Endothelial cell of umbilical vein (primary cell): Measurements from ENCODE around the gene BSDC1. TPM values are rescaled to one million over a fixed set of nuclear protein-coding genes. Genes with fewer than 3 reads are reported as not detected.

ENCODE experiments used
- BruUV-seq: library from RNA; stranded (reverse); fragments of 400-500 nt; replicated peaks from 2 replicates; lab custom pipeline; 2021; lab: Mats Ljungman, UMichigan
- CTCF ChIA-PET: fragments of 300-600, 350-600 bp; sonication (Branson Sonifier 250); formaldehyde crosslinking; loops from one replicate; lab custom pipeline; 2021; ENCODE audit warnings: antibody characterized with exemption, inconsistent platforms; lab: Charles Lee
- POLR2A ChIA-PET: fragments of 300-600, 350-600 bp; sonication (Branson Sonifier 250); formaldehyde crosslinking; loops from one replicate; lab custom pipeline; 2021; ENCODE audit warnings: antibody characterized with exemption, inconsistent platforms; lab: Charles Lee
- DNase-seq: peaks from one replicate; pipeline ENCODE4 v3.0.0-alpha.2; 2011; ENCODE audit warnings: low read depth, low spot score
- FAIRE-seq: peaks from 2 replicates; lab custom pipeline; 2011; peaks lifted over from hg19 to GRCh38; lab: Jason Lieb, UNC
- H2AFZ ChIP-seq: 2 replicates; pipeline ENCODE4 v1.6.0; 2012; ENCODE audit warnings: low read depth, low read length, control low read depth, inconsistent platforms
- H3K27ac ChIP-seq: 2 replicates; pipeline ENCODE4 v1.5.1; 2011; ENCODE audit warnings: low read depth, mild to moderate bottlenecking, control low read depth, low read length, moderate library complexity; ENCODE audit not compliant: insufficient read depth
- H3K27me3 ChIP-seq, 2 experiments: 2 replicates each; pipeline versions ENCODE4 v1.6.0 to v1.6.1; 2011; ENCODE audit warnings: low read length in 2 of 2, mixed read lengths in 1 of 2; ENCODE audit not compliant: control insufficient read depth in 2 of 2, insufficient read depth in 2 of 2
- H3K36me3 ChIP-seq, 2 experiments: 2 replicates in 1 of 2; 3 replicates in 1 of 2; pipeline ENCODE4 v1.5.1; 2011; ENCODE audit warnings: low read length in 2 of 2, mild to moderate bottlenecking in 1 of 2, moderate library complexity in 1 of 2; ENCODE audit not compliant: control insufficient read depth in 2 of 2, insufficient read depth in 2 of 2; ENCODE audit errors: extremely low read depth in 1 of 2
- H3K4me1 ChIP-seq: 3 replicates; pipeline ENCODE4 v1.5.1; 2011; ENCODE audit warnings: mild to moderate bottlenecking, low read length; ENCODE audit not compliant: control insufficient read depth, insufficient read depth; ENCODE audit errors: extremely low read depth
- H3K4me2 ChIP-seq: 2 replicates; pipeline ENCODE4 v1.6.1; 2011; ENCODE audit warnings: low read length, control low read depth, mixed read lengths; ENCODE audit not compliant: insufficient read depth
- H3K4me3 ChIP-seq, 3 experiments: fragments of 200-600 bp in 1 of 3; sonication (generic), shearing (Covaris generic) in 1 of 3; replicated peaks in 1 of 3; 2 replicates each; pipeline ENCODE4 v1.5.1; 2011 to 2016; ENCODE audit warnings: control low read depth in 3 of 3, low read length in 3 of 3, mild to moderate bottlenecking in 2 of 3, inconsistent platforms in 1 of 3, low read depth in 1 of 3, moderate library complexity in 1 of 3; ENCODE audit not compliant: insufficient read depth in 1 of 3
- H3K79me2 ChIP-seq: 2 replicates; pipeline ENCODE4 v1.6.0; 2012; ENCODE audit warnings: low read length, inconsistent platforms; ENCODE audit not compliant: control insufficient read depth, insufficient read depth
- H3K9ac ChIP-seq: replicated peaks from 2 replicates; pipeline ENCODE3; 2011; ENCODE audit warnings: low read length, control low read depth; ENCODE audit not compliant: insufficient read depth; ENCODE audit errors: extremely low read depth
- H3K9me1 ChIP-seq: replicated peaks from 3 replicates; pipeline ENCODE4 v1.6.0; 2011; ENCODE audit warnings: mild to moderate bottlenecking, low read length; ENCODE audit not compliant: control insufficient read depth, insufficient read depth; ENCODE audit errors: extremely low read depth
- H3K9me3 ChIP-seq: replicated peaks from 2 replicates; pipeline ENCODE4 v1.5.1; 2012; ENCODE audit warnings: low read length, inconsistent platforms; ENCODE audit not compliant: control insufficient read depth, insufficient read depth
- H4K20me1 ChIP-seq: replicated peaks from 2 replicates; pipeline ENCODE3; 2011; ENCODE audit warnings: mild to moderate bottlenecking, low read length; ENCODE audit not compliant: control insufficient read depth, insufficient read depth; ENCODE audit errors: extremely low read depth
- CTCF ChIP-seq, 2 donors: IDR thresholded peaks; 1 replicate in 1 of 2; 2 replicates in 1 of 2; pipeline ENCODE4 v1.5.1; 2011; ENCODE audit warnings: low read length in 2 of 2, mild to moderate bottlenecking in 2 of 2, moderate library complexity in 2 of 2, control low read depth in 1 of 2, inconsistent platforms in 1 of 2, low read depth in 1 of 2; ENCODE audit not compliant: insufficient read depth in 1 of 2; ENCODE audit errors: extremely low read depth in 1 of 2
- EZH2 ChIP-seq: IDR thresholded peaks from 2 replicates; pipeline ENCODE4 v1.6.1; 2012; ENCODE audit warnings: borderline replicate concordance, low read depth, mild to moderate bottlenecking, moderate library complexity, low read length, inconsistent platforms; ENCODE audit not compliant: severe bottlenecking
- FOS ChIP-seq: IDR thresholded peaks from 2 replicates; pipeline ENCODE4 v1.6.1; 2011; ENCODE audit warnings: mild to moderate bottlenecking, low read length, moderate library complexity, borderline replicate concordance; ENCODE audit not compliant: insufficient read depth
- GATA2 ChIP-seq: IDR thresholded peaks from 2 replicates; pipeline ENCODE4 v1.7.0; 2011; ENCODE audit warnings: low read depth, mild to moderate bottlenecking, moderate library complexity, mixed read lengths, low read length; ENCODE audit not compliant: insufficient read length, insufficient read depth
- JUN ChIP-seq: IDR thresholded peaks from 2 replicates; pipeline ENCODE4 v1.6.1; 2011; ENCODE audit warnings: borderline replicate concordance, low read depth; ENCODE audit not compliant: insufficient read length, insufficient read depth
- MAX ChIP-seq: IDR thresholded peaks from 2 replicates; pipeline ENCODE4 v1.6.1; 2011; ENCODE audit not compliant: insufficient read depth, insufficient read length
- MYC ChIP-seq: IDR thresholded peaks from one replicate; pipeline ENCODE4 v1.6.1; 2011; ENCODE audit warnings: mild to moderate bottlenecking, low read depth, low read length
- POLR2A ChIP-seq: IDR thresholded peaks from 2 replicates; pipeline ENCODE4 v1.6.1; 2012; ENCODE audit warnings: low read depth, mild to moderate bottlenecking, control low read depth, low read length
- POLR2AphosphoS5 ChIP-seq: IDR thresholded peaks from 2 replicates; pipeline ENCODE4 v1.6.1; 2012; ENCODE audit warnings: low read depth, mild to moderate bottlenecking, control low read depth, low read length, moderate library complexity; ENCODE audit not compliant: insufficient read depth
- dilution Hi-C: fragments of 300-500 bp; cut with MboI; formaldehyde crosslinking; loops from one replicate; pipeline ENCODE4 v1.15.0; 2019; ENCODE audit warnings: low sequenced_read_pairs; ENCODE audit not compliant: extremely low pct_ligation_motif_present
- intact Hi-C: fragments of 100-400 bp; cut with micrococcal nuclease; formaldehyde crosslinking; loops from one replicate; pipeline ENCODE4 v1.10.0; 2022
- polyA plus RNA-seq, 4 experiments: library from polyadenylated mRNA; depleted of rRNA in 3 of 4; stranded (reverse) in 3 of 4; unstranded in 1 of 4; fragments of >200 nt; gene quantifications; 2 replicates each; pipeline versions ENCODE4 v1.2.1 to v1.2.3, GENCODE V29; 2011 to 2012; ENCODE audit warnings: missing spikeins in 1 of 4
- total RNA-seq: library from RNA; stranded (reverse); gene quantifications from 2 replicates; pipeline ENCODE4 v1.2.3, GENCODE V29; 2021

Gene BSDC1
- total and polyA plus RNA-seq, 2 donors (not counting 3 experiments of a cell fraction or from before 2014, with no cell fraction given) = 44.3 to 64.6 TPM

GRCh38 chr1:32364836-32365235, 29.4 kb downstream of the BSDC1 start:
- no peaks in the 10 kb centered on the region for H3K27me3 ChIP-seq
- DNase-seq = no peak
- intact Hi-C loops = loop anchor here (5.0 kb wide), 1 partner anchor 148 kb away; no protein-coding TSS in a partner anchor
- TF ChIP-seq EZH2 (no peak), CTCF (IDR thresholded peaks at IDR 0.05; ENCODE audit: extremely low read depth in 1 of 2, insufficient read depth in 1 of 2, low read depth in 1 of 2, low read length in 2 of 2) (no peak), POLR2AphosphoS5 (no peak), JUN (no peak), FOS (no peak), GATA2 (no peak), POLR2A (no peak), MYC (no peak), MAX (no peak)
- BruUV-seq = no TSS peak
- no peak overlapping the region for H3K27ac ChIP-seq
- no peaks in the 10 kb centered on the region for H4K20me1 ChIP-seq
- H3K4me1 ChIP-seq = peaks cover 7% of the 10 kb centered on the region
- peaks cover 5 to 38% of the 10 kb centered on the region in 2 experiments for H3K36me3 ChIP-seq
- no peak overlapping the region for H2AFZ ChIP-seq
- H3K9ac ChIP-seq = no peak overlapping the region
- H3K9me3 ChIP-seq = no peaks in the 10 kb centered on the region
- dilution Hi-C loops = no loop called here
- CTCF ChIA-PET = interaction anchor here (1.3 to 1.6 kb wide), 3 partner anchors 10 to 117 kb away, joined by 4 read pairs; no protein-coding TSS in a partner anchor
- FAIRE-seq = no peak
- no peak overlapping the region for H3K4me3 ChIP-seq
- no peak overlapping the region for H3K4me2 ChIP-seq
- no peaks in the 10 kb centered on the region for H3K9me1 ChIP-seq
- POLR2A ChIA-PET = interaction anchor here (1.1 kb wide), 1 partner anchor 29 kb away, joined by 3 read pairs; the partner anchor contains the start of gene MARCKSL1
- no peaks in the 10 kb centered on the region for H3K79me2 ChIP-seq
